ENCODE data around the gene ASTN2. TPM values are rescaled to one million over a fixed set of nuclear protein-coding genes. Genes with fewer than 3 reads are reported as not detected.

Gene ASTN2
- polyA plus RNA-seq, 4 donors = 13.7 to 15.5 (median 14.5) TPM

- DNase-seq (ENCODE audit: low read depth in 4 of 4, low spot score in 2 of 4) = no peak
These were observed 848.9 kb downstream of the ASTN2 start for GRCh38 chr9:116565986-116566385.

GRCh38 chr9:116564266-116564793 is 850.5 kb downstream of the ASTN2 start:
- no peak for DNase-seq (ENCODE audit: low read depth in 4 of 4, low spot score in 2 of 4)

- no peak for DNase-seq (ENCODE audit: low read depth in 4 of 4, low spot score in 2 of 4)
These were observed 855.9 kb downstream of the ASTN2 start for GRCh38 chr9:116558818-116559540.

GRCh38 chr9:116558035-116558434 is 856.8 kb downstream of the ASTN2 start:
- DNase-seq (ENCODE audit: low read depth in 4 of 4, low spot score in 2 of 4) = no peak

GRCh38 chr9:116555556-116556155 is 859.2 kb downstream of the ASTN2 start:
- no peak for DNase-seq (ENCODE audit: low read depth in 4 of 4, low spot score in 2 of 4)

GRCh38 chr9:116555119-116555518 is 859.7 kb downstream of the ASTN2 start:
- DNase-seq (ENCODE audit: low read depth in 4 of 4, low spot score in 2 of 4) = no peak

GRCh38 chr9:116550696-116551436 is 864.0 kb downstream of the ASTN2 start:
- no peak for DNase-seq (ENCODE audit: low read depth in 4 of 4, low spot score in 2 of 4)

- no peak for DNase-seq (ENCODE audit: low read depth in 4 of 4, low spot score in 2 of 4)
These were observed 864.8 kb downstream of the ASTN2 start for GRCh38 chr9:116549786-116550660.

- DNase-seq (ENCODE audit: low read depth in 4 of 4, low spot score in 2 of 4) = no peak
These were observed 865.7 kb downstream of the ASTN2 start for GRCh38 chr9:116549061-116549664.

GRCh38 chr9:116547729-116548426 is 867.0 kb downstream of the ASTN2 start:
- DNase-seq (ENCODE audit: low read depth in 4 of 4, low spot score in 2 of 4) = no peak

- DNase-seq (ENCODE audit: low read depth in 4 of 4, low spot score in 2 of 4) = no peak
These were observed 867.9 kb downstream of the ASTN2 start for GRCh38 chr9:116546711-116547581.

GRCh38 chr9:116544896-116545295 is 870.0 kb downstream of the ASTN2 start:
- DNase-seq (ENCODE audit: low read depth in 4 of 4, low spot score in 2 of 4) = no peak

GRCh38 chr9:116543731-116544400 is 871.0 kb downstream of the ASTN2 start:
- no peak for DNase-seq (ENCODE audit: low read depth in 4 of 4, low spot score in 2 of 4)

- no peak for DNase-seq (ENCODE audit: low read depth in 4 of 4, low spot score in 2 of 4)
These were observed 873.5 kb downstream of the ASTN2 start for GRCh38 chr9:116541402-116541801.

- no peak for DNase-seq (ENCODE audit: low read depth in 4 of 4, low spot score in 2 of 4)
These were observed 875.3 kb downstream of the ASTN2 start for GRCh38 chr9:116539549-116539948.

- DNase-seq (ENCODE audit: low read depth in 4 of 4, low spot score in 2 of 4) = no peak
These were observed 889.2 kb downstream of the ASTN2 start for GRCh38 chr9:116525611-116526010.

- DNase-seq (ENCODE audit: low read depth in 4 of 4, low spot score in 2 of 4) = no peak
These were observed 889.9 kb downstream of the ASTN2 start for GRCh38 chr9:116524778-116525470.
